Naive B cell (primary cell): Measurements from ENCODE around the gene CDCA7. TPM values are rescaled to one million over a fixed set of nuclear protein-coding genes. Genes with fewer than 3 reads are reported as not detected.

Experiments used
- ATAC-seq, 2 donors: fragments of 150-1000 bp; cut with Tn5 transposase; 2 replicates each; pipeline ENCODE4 v1.10.0; 2021; ENCODE audit warnings: low read depth in 2 of 2, mild to moderate bottlenecking in 2 of 2, moderate library complexity in 2 of 2
- DNase-seq: peaks from one replicate; pipeline ENCODE4 v3.0.0; 2022
- H3K27ac Mint-ChIP-seq, 6 donors: one replicate each; pipeline ENCODE4 v1.8.0; 2020 to 2022; ENCODE audit warnings: mild to moderate bottlenecking in 6 of 6, mixed read lengths in 6 of 6, moderate library complexity in 5 of 6, inconsistent platforms in 2 of 6
- H3K27me3 Mint-ChIP-seq, 3 donors: one replicate each; pipeline ENCODE4 v1.8.0; 2021 to 2022; ENCODE audit warnings: mixed read lengths in 3 of 3, mild to moderate bottlenecking in 1 of 3
- H3K36me3 Mint-ChIP-seq, 2 donors: one replicate each; pipeline ENCODE4 v1.8.0; 2020 to 2022; ENCODE audit warnings: mixed read lengths in 2 of 2, inconsistent platforms in 1 of 2, mild to moderate bottlenecking in 1 of 2
- H3K4me1 Mint-ChIP-seq, 3 donors: one replicate each; pipeline ENCODE4 v1.8.0; 2020 to 2022; ENCODE audit warnings: mixed read lengths in 3 of 3, inconsistent platforms in 1 of 3, mild to moderate bottlenecking in 1 of 3, moderate library complexity in 1 of 3
- H3K4me3 Mint-ChIP-seq, 8 donors: one replicate each; pipeline ENCODE4 v1.8.0; 2020 to 2022; ENCODE audit warnings: mild to moderate bottlenecking in 8 of 8, mixed read lengths in 8 of 8, moderate library complexity in 8 of 8, inconsistent platforms in 2 of 8
- H3K9me3 Mint-ChIP-seq, 7 donors: one replicate each; pipeline ENCODE4 v1.8.0; 2020 to 2022; ENCODE audit warnings: mixed read lengths in 7 of 7, mild to moderate bottlenecking in 5 of 7, inconsistent platforms in 2 of 7, moderate library complexity in 1 of 7
- polyA plus RNA-seq, 6 donors: library from polyadenylated mRNA; unstranded; fragments of 300-500 nt; fragmentation: Illumina TruSeq; gene quantifications; one replicate each; pipeline ENCODE4 v1.2.3, GENCODE V29; 2021; ENCODE audit warnings: low read depth in 6 of 6

The CDCA7 gene
- polyA plus RNA-seq, 6 donors from 2014 or later = 0.21 to 1.9 (median 0.52) TPM; not detected in 1

DNA sequence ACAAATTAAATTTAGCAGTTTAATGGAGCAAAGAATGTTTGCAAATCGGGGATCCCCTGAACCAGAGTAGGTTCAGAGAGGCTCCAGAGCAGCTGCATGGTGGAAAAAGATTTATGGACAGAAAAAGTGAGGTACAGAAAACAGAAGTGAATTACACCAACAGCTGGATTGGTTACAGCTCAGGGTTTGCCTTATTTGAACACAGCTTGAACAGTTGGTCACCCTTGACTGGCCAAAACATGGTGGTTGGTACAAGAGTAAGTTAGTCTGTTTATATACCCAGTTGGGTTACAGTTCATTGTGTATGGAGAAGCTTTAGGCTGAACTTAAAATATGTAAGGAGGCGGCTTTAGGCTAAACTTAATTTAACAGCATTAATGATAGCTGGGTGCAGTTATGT is 5.4 kb upstream of the CDCA7 start:
- Mint-ChIP-seq H3K27ac (no peak overlapping the region), H3K4me3 (no peak overlapping the region), H3K4me1 (peaks cover 5 to 8% (median 8%) of the 10 kb centered on the region in 3 donors), H3K36me3 (peaks cover 0 to 7% of the 10 kb centered on the region in 2 donors), H3K9me3 (peaks cover 4 to 24% (median 11%) of the 10 kb centered on the region in 7 donors), H3K27me3 (peaks cover 17 to 24% (median 18%) of the 10 kb centered on the region in 3 donors)
- no peak for ATAC-seq
- DNase-seq = no peak

DNA sequence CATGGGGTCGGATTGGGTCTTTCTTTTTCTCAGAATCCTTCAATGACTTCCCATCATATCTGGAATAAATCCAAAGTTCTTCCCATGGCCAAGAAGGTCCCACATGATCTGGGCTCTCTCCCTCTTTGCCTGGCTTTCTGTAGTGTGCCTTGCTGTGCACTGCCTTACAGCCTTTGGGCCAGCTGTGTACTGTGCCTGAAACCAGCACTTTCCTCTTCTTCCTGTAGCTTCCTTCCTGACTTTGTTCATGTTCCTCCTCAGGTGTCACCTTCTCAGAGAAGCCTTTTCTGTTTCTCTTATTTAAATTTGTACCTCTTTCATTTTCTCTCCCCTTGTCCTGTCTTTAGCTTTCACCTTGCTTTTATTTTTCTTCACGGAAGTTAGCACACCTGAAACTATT is 4.3 kb upstream of the CDCA7 start:
- Mint-ChIP-seq H3K9me3 (peaks cover 4 to 23% (median 10%) of the 10 kb centered on the region in 7 donors), H3K27me3 (peaks cover 20 to 27% (median 21%) of the 10 kb centered on the region in 3 donors), H3K4me1 (peaks cover 5 to 12% (median 11%) of the 10 kb centered on the region in 3 donors), H3K27ac (peak overlapping the region in 2 of 6 donors; percentile 4 to 49), H3K4me3 (no peak overlapping the region), H3K36me3 (peaks cover 0 to 7% of the 10 kb centered on the region in 2 donors)
- DNase-seq = no peak
- no peak for ATAC-seq

DNA sequence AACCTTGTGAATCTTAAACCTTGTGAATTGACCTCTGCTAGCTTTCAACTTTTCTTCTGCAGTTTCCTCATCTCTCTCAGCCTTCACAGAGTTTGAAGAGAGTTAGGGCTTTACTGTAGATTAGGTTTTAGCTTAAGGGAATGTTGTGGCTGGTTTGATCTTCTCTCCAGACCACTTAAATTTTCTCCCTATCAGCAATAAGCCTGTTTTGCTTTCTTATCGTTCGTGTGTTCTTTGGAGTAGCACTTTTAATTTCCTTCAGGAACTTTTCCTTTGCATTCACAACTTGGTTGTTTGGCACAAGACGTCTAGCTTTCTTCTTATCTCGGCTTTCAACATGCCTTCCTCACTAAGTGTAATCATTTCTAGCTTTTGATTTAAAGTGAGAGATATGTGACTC is 2.8 kb upstream of the CDCA7 start:
- peaks cover 26 to 41% (median 33%) of the 10 kb centered on the region in 3 donors for H3K27me3 Mint-ChIP-seq
- no peak overlapping the region for H3K27ac Mint-ChIP-seq
- no peak overlapping the region for H3K4me3 Mint-ChIP-seq
- peaks cover 13 to 17% (median 16%) of the 10 kb centered on the region in 3 donors for H3K4me1 Mint-ChIP-seq
- no peak for ATAC-seq
- no peak for DNase-seq
- H3K36me3 Mint-ChIP-seq = no peaks in the 10 kb centered on the region
- H3K9me3 Mint-ChIP-seq = peaks cover 0 to 11% (median 2%) of the 10 kb centered on the region in 7 donors

DNA sequence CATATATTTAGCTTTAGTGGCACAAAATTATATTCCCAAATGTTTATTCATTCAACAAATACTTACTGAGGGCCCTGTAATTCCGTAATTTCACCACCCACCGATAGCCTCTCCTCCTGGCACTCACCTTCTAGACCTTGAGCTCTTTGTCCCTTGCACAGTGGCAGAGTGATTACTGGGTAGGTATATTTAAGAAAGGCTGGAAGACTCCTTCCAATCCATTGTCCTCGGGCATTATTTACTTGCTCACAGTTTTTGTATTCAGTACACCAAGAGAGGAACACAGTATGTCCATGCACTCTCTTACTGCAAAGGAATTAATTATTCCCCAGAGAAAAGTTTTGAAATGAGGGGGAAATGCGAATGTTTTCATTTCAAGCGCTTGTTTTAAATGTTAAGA is 1.1 kb upstream of the CDCA7 start:
- ATAC-seq (no peak), DNase-seq (no peak)
- H3K27me3 Mint-ChIP-seq = peaks cover 27 to 43% (median 34%) of the 10 kb centered on the region in 3 donors
- H3K27ac Mint-ChIP-seq = no peak overlapping the region
- peaks cover 0 to 4% (median 0%) of the 10 kb centered on the region in 7 donors for H3K9me3 Mint-ChIP-seq
- peak overlapping the region in 6 of 8 donors; percentile 20 to 98 (median 90) for H3K4me3 Mint-ChIP-seq
- H3K4me1 Mint-ChIP-seq = peaks cover 13 to 17% (median 16%) of the 10 kb centered on the region in 3 donors
- no peaks in the 10 kb centered on the region for H3K36me3 Mint-ChIP-seq

DNA sequence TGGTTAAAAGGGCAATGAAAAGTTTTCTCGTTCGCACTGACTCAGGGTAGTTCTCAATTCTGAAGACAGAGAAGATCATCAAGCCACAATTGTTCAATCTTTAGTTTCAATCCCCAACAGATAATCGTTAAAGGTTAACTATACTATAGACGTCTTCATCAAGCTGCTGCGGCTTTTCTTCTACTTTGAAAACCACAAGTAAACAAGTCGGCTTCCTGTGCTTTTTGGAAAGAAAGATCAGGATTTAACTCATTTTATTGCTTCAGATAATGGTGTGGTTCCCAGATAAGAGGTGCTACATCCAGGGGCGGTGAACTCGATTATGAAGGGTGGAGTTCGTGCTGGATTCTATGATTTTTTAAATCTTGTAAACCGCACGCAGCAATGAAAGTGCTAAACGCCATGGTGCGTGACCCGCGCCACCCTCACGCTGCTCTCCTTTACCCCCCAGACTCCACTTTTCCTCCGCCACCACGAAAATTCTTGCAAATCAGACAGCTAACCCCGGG is 545 bp upstream of the CDCA7 start:
- H3K4me3 Mint-ChIP-seq = peak overlapping the region; percentile 88 to 98 (median 91)
- no peaks in the 10 kb centered on the region for H3K36me3 Mint-ChIP-seq
- H3K27ac Mint-ChIP-seq = peak overlapping the region in 2 of 6 donors; percentile 67 to 77
- H3K4me1 Mint-ChIP-seq = peaks cover 13 to 17% (median 16%) of the 10 kb centered on the region in 3 donors
- peaks cover 27 to 43% (median 34%) of the 10 kb centered on the region in 3 donors for H3K27me3 Mint-ChIP-seq
- DNase-seq = no peak
- H3K9me3 Mint-ChIP-seq = peaks cover 0 to 4% (median 0%) of the 10 kb centered on the region in 7 donors
- no peak for ATAC-seq

DNA sequence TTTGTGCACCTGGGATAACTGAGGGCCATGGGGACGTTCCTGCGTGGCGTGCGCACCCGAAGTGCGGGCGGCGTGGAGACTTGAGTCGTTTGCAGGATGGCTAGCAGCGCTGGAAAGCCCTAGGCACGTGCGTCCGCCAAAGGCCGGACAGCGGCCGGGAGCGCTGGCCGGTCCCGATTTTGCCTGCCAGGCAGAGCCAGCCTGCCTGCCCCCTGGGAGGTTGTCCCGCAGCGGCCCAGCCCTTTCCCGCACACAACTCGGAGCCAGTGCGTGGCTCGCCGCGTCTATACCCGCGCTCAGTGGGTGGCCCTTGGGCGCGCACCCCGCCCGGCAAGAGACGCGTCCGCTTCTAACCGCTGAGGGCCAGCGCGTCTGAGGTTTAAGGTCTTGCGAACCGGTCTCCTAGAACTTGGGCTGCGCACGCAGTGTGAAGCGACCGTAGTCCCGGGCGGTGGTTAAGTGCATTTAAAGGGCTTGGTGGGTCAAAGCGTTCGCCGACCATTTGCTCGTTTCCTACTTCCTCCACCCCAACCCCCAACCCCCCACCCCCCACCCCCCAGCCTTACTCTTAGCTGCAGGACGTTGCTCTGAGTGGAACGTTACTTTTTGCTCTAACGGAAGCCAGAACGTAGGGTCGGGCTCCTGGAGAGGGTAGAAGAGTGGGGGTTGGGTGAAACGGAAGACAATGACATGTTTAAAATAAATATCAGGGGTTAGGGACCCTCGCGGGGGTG is 627 bp downstream of the CDCA7 start:
- Mint-ChIP-seq H3K4me1 (peaks cover 13 to 17% (median 16%) of the 10 kb centered on the region in 3 donors), H3K36me3 (no peaks in the 10 kb centered on the region), H3K9me3 (peaks cover 0 to 4% (median 0%) of the 10 kb centered on the region in 7 donors), H3K27me3 (peaks cover 27 to 43% (median 38%) of the 10 kb centered on the region in 3 donors), H3K27ac (peak overlapping the region in 1 of 6 donors; percentile 30), H3K4me3 (peak overlapping the region; percentile 81 to 98 (median 91))
- peak; percentile 50 to 51 for ATAC-seq
- DNase-seq = peak; percentile 10

DNA sequence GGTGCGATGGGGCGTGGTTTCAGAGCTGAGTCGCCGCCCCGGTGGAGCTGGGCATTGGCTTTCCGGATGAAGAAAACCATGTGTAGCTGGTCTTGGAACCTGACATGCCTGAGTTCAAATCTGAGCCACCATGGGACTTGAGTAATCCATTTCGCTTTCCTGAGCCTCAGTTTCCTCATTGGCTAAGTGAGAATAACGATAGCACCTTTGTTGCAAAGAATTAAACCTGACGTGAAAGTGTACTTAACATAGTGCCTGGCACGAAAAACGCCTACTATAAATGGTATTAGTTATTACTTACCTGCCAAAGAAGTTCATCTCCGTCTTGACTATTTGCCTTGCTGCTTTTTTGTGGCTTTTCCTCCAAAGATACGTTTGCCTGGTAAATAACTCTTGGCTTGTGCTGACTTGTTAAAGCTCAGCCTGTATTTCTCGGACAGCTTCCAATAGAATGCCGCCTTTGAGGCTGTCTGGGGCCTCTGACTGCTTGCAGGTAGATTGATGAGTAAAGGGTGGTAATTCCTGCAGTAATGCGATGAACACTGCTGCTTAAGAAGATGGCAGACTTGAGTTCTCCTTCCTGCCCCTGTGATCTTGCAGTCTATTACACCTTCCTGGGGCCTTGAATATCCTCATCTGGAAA is 1.3 kb downstream of the CDCA7 start:
- Mint-ChIP-seq H3K9me3 (no peaks in the 10 kb centered on the region), H3K4me1 (peaks cover 13 to 17% (median 16%) of the 10 kb centered on the region in 3 donors), H3K4me3 (peak overlapping the region; percentile 81 to 98 (median 90)), H3K36me3 (no peaks in the 10 kb centered on the region), H3K27ac (peak overlapping the region in 1 of 6 donors; percentile 30), H3K27me3 (peaks cover 27 to 43% (median 38%) of the 10 kb centered on the region in 3 donors)
- peak; percentile 1 for DNase-seq
- no peak for ATAC-seq

DNA sequence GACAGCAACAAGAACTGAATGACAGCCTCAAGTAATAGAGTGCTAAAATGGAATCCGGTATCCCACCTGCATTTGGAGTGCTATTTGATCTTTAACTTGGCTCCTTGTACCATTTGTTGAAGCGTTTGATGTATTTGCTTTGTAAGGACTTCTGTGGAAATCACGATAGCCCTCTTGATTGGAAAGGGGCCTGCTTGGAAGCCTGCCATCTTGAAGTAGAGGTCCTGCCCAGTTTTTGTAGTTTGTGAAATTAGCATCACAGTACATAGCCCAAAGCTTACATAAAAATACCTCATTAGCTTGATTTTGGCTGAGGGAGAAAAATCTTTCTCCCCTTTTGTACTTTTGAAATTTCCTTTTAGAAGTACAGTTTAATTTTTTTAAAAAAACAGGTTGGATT is 2.7 kb downstream of the CDCA7 start:
- no peak overlapping the region for H3K27ac Mint-ChIP-seq

DNA sequence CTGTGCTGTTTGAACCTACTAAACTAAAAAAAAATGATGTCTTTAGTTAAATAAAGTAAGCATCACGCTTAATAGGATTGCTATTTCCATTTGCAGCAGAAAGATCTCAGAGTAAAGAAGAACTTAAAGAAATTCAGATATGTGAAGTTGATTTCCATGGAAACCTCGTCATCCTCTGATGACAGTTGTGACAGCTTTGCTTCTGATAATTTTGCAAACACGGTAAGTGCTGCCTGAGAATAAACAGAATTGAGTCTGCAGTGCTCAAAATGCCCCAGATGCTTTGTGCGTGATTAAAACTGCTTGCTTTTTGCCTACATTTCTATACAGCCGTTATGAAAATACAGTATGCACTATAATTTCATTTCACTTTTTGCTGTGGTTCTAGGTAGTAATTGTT is 3.9 kb downstream of the CDCA7 start:
- Mint-ChIP-seq H3K27ac (no peak overlapping the region), H3K36me3 (no peaks in the 10 kb centered on the region)
- DNase-seq = no peak

More for the DNA sequence above, 2.7 kb downstream of the CDCA7 start:
- Mint-ChIP-seq H3K36me3 (no peaks in the 10 kb centered on the region), H3K9me3 (no peaks in the 10 kb centered on the region), H3K27me3 (peaks cover 27 to 37% (median 34%) of the 10 kb centered on the region in 3 donors), H3K4me3 (no peak overlapping the region), H3K4me1 (peaks cover 13 to 17% (median 16%) of the 10 kb centered on the region in 3 donors)
- DNase-seq (no peak), ATAC-seq (no peak)

DNA sequence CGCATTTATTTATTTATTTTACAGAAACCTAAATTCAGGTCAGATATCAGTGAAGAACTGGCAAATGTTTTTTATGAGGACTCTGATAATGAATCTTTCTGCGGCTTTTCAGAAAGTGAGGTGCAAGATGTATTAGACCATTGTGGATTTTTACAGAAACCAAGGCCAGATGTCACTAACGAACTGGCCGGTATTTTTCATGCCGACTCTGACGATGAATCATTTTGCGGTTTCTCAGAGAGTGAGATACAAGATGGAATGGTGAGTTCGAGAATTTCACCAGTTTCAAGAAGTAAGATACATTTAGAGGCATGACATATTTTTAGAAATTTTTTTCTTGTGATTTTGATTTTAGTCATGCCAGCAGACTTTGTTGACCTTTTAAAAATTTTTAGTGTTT is 4.6 kb downstream of the CDCA7 start:
- Mint-ChIP-seq H3K27me3 (peaks cover 10 to 21% (median 20%) of the 10 kb centered on the region in 3 donors), H3K9me3 (no peaks in the 10 kb centered on the region), H3K27ac (peak overlapping the region in 1 of 6 donors; percentile 20), H3K4me1 (peaks cover 8 to 10% (median 9%) of the 10 kb centered on the region in 3 donors), H3K36me3 (no peaks in the 10 kb centered on the region), H3K4me3 (no peak overlapping the region)
- DNase-seq = no peak
- no peak for ATAC-seq

More for the DNA sequence above, 3.9 kb downstream of the CDCA7 start:
- H3K4me3 Mint-ChIP-seq = peak overlapping the region in 1 of 8 donors; percentile 22
- H3K9me3 Mint-ChIP-seq = no peaks in the 10 kb centered on the region
- no peak for ATAC-seq
- H3K27me3 Mint-ChIP-seq = peaks cover 17 to 27% (median 26%) of the 10 kb centered on the region in 3 donors
- peaks cover 13 to 16% (median 15%) of the 10 kb centered on the region in 3 donors for H3K4me1 Mint-ChIP-seq

DNA sequence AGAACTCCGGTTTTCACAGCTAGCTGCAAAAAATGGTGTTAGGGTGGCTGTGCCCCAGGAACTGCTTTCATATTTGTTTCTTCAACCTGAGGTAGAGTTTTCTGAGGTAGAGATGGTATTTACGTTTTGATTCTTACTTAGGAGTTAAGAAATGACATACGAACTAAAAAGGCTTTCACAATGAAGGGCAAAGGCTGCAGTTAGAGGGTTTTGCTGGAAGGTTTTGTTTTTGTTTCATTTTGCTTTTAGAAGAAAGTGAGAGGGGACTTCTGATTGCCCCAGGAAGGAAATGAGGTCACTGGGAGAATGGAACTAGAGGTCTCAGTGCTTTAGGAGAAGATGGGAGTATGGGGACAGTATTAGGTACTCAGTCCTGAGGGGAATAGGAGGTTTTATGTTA is 15.5 kb downstream of the CDCA7 start:
- Mint-ChIP-seq H3K27me3 (no peaks in the 10 kb centered on the region), H3K4me1 (peaks cover 4 to 8% (median 5%) of the 10 kb centered on the region in 3 donors), H3K4me3 (no peak overlapping the region), H3K36me3 (no peaks in the 10 kb centered on the region), H3K9me3 (no peaks in the 10 kb centered on the region), H3K27ac (peak overlapping the region in 2 of 6 donors; percentile 57 to 78)
- no peak for DNase-seq
- ATAC-seq = no peak

DNA sequence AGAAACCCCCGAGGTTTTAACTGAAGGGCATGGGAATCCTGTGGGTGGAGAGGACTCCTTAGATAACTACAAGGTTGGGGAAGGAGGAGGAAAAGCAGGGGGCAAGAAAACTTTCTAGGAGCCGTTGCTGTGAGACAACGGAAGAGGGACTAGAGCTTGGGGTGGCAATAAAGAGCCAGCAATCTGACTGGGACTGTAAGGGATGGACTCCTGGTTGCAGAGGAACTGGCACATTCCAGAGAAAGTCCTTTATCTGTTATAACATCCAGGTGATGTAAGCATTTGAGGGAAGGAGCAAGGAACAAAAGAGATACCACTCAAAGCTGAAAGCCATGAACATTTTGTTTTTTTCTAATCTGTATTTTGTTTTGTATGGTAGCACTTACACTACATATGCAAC is 16.4 kb downstream of the CDCA7 start:
- ATAC-seq (no peak), DNase-seq (no peak)
- Mint-ChIP-seq H3K9me3 (no peaks in the 10 kb centered on the region), H3K4me1 (peaks cover 4 to 8% (median 5%) of the 10 kb centered on the region in 3 donors), H3K36me3 (no peaks in the 10 kb centered on the region), H3K4me3 (no peak overlapping the region), H3K27ac (peak overlapping the region in 2 of 6 donors; percentile 9 to 55), H3K27me3 (no peaks in the 10 kb centered on the region)

DNA sequence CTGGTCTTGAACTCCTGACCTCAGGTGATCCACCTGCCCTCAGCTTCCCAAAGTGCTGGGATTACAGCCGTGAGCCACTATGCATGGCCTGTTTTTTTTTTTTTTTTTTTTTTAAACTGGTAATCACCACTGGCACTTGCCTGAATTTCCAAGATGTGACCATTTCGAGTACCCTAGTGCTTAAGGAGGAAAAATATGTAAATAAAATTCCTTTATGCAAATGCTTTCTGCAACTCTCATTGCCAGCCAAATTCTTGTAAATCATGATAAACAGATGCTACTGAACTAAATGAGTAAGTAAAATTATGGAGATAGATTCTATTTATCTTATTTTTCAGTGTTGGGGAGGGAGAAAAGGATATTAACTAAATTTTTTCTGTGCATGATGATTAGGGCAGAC is 18.6 kb downstream of the CDCA7 start:
- no peak overlapping the region for H3K4me3 Mint-ChIP-seq
- no peak overlapping the region for H3K27ac Mint-ChIP-seq
- no peak for ATAC-seq
- H3K27me3 Mint-ChIP-seq = no peaks in the 10 kb centered on the region
- no peak for DNase-seq
- H3K36me3 Mint-ChIP-seq = no peaks in the 10 kb centered on the region
- peaks cover 4 to 8% (median 5%) of the 10 kb centered on the region in 3 donors for H3K4me1 Mint-ChIP-seq
- no peaks in the 10 kb centered on the region for H3K9me3 Mint-ChIP-seq
